ENCODE data around the gene SMG6. TPM values are rescaled to one million over a fixed set of nuclear protein-coding genes. Genes with fewer than 3 reads are reported as not detected.
"Not testable (repeated sequence)": the region's sequence is repeated elsewhere in the genome, so short reads cannot be mapped to it uniquely, and the experiment has no call there.

SMG6 gene
- total RNA-seq, 1 donor from 2014 or later = 31.6 TPM

- intact Hi-C loops (cut with micrococcal nuclease) = loop anchor here (10.0 kb wide), 1 partner anchor 385 kb away; no protein-coding TSS in a partner anchor
- peak overlapping the region; percentile 11 for H3K27ac Mint-ChIP-seq
- H3K4me3 Mint-ChIP-seq = no peak overlapping the region
- H3K27me3 Mint-ChIP-seq = no peaks in the 10 kb centered on the region
- H3K36me3 Mint-ChIP-seq (ENCODE audit: low read depth) = peaks cover 53% of the 10 kb centered on the region
- H3K9me3 Mint-ChIP-seq = no peaks in the 10 kb centered on the region
- peaks cover 14% of the 10 kb centered on the region for H3K4me1 Mint-ChIP-seq
- DNase-seq = no peak
Measured at GRCh38 chr17:2289878-2290478, 13.6 kb downstream of the SMG6 start.

DNA sequence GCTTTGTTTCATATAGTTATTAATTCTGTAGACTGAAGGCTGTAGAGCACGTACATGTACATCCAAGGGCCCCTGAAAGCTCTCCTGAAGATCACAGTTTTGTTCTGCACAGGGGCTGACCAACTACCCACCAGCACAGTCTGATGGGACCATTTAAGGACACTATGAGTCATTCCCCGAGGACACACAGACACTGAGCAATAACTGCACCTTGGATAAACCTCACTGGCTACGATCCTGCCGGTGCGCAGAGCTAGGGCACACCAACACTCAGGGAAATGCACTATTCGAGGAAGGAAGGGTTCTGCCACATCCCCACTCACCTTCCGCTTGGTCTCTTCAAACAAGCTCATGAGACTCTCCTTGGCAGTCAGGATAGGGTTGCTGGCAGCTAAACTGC lies 20.3 kb downstream of the SMG6 start:
- Mint-ChIP-seq H3K27me3 (no peaks in the 10 kb centered on the region), H3K4me1 (peaks cover 35% of the 10 kb centered on the region), H3K36me3 (ENCODE audit: low read depth) (peaks cover 62% of the 10 kb centered on the region), H3K4me3 (no peak overlapping the region), H3K27ac (no peak overlapping the region), H3K9me3 (no peaks in the 10 kb centered on the region)
- DNase-seq = no peak
- intact Hi-C loops (cut with micrococcal nuclease) = loop anchor here (2.0 to 10.0 kb wide), 3 partner anchors 17 to 379 kb away; no protein-coding TSS in a partner anchor

DNA sequence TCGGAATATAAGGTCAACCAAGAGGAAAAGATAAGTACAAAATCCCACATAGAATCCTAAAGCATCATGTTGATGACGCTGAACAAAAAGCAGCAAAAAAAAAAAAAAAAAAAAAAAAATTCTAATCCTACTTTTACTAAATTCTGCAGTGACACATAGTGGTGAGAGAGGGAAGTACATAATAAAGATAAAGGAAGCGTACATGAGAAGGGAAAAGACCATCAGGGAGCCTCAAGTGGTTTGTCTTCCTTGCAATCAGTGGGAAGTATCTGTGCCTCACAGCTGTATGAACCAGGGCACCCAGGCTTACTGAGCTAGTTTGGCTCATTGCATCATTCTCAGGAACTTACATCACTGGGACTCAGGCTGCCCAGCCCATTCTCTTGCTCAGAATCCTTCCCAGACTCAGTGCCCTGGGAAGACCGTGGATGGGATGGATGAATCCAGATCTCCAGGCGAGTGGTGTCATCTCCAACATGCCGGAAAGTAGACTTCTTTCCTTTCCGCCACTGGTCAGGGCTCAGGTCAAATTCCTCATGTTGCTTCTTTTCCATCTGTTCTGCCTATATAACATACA lies 21.2 kb downstream of the SMG6 start:
- Mint-ChIP-seq H3K9me3 (no peaks in the 10 kb centered on the region), H3K4me3 (no peak overlapping the region), H3K36me3 (ENCODE audit: low read depth) (peaks cover 57% of the 10 kb centered on the region), H3K27ac (peak overlapping the region; percentile 76), H3K27me3 (no peaks in the 10 kb centered on the region), H3K4me1 (peaks cover 36% of the 10 kb centered on the region)
- intact Hi-C loops (cut with micrococcal nuclease) = loop anchor here (1.0 to 10.0 kb wide), 4 partner anchors 16 to 378 kb away; no protein-coding TSS in a partner anchor
- peak; percentile 76 for DNase-seq

- H3K9me3 Mint-ChIP-seq = no peaks in the 10 kb centered on the region
- no peaks in the 10 kb centered on the region for H3K27me3 Mint-ChIP-seq
- H3K4me3 Mint-ChIP-seq = no peak overlapping the region
- intact Hi-C loops (cut with micrococcal nuclease) = loop anchor here (10.0 kb wide), 1 partner anchor 375 kb away; no protein-coding TSS in a partner anchor
- H3K27ac Mint-ChIP-seq = peak overlapping the region; percentile 57
- H3K36me3 Mint-ChIP-seq (ENCODE audit: low read depth) = peaks cover 53% of the 10 kb centered on the region
- peaks cover 55% of the 10 kb centered on the region for H3K4me1 Mint-ChIP-seq
- DNase-seq = no peak
Measured at GRCh38 chr17:2279707-2280106, 23.9 kb downstream of the SMG6 start.

DNA sequence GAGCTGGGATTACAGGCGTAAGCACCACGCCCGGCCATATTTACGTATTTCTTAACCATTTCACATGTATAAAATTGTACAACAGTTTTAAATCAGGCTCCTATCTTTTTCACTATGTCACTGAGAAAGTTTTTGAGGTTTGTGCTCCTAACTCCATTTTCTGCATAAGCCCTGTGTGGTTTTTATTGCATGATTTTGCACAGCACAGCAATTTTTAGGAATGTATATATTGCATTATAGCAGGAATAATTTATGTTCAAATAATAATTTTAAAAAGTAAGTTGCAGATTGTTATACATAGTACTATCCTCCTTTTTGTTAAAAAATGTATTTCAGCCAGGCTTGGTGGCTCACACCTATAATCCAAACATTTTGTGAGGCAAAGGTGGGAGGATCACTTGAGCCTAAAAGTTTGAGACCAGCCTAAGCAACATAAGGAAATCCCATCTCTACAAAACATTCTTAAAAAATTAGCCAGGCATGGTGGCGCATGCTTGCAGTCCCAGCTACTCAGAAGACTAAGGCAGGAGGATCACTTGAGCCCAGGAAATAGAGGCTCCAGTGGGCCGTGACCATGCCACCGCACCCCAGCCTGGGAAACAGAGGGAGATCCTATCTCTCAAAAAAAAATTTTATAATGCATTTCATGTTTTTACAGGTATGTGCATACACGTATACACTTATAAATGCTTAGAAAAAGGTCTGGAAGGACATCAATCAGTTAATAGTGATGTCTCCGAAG lies 26.0 kb downstream of the SMG6 start:
- peaks cover 52% of the 10 kb centered on the region for H3K36me3 Mint-ChIP-seq (ENCODE audit: low read depth)

GRCh38 chr17:2275722-2276121 lies 27.9 kb downstream of the SMG6 start:
- intact Hi-C loops (cut with micrococcal nuclease) = loop anchor here (1.0 kb wide), 1 partner anchor 9 kb away; no protein-coding TSS in a partner anchor
- Mint-ChIP-seq H3K4me3 (peak overlapping the region; percentile 23), H3K27me3 (no peaks in the 10 kb centered on the region), H3K27ac (peak overlapping the region; percentile 52), H3K36me3 (ENCODE audit: low read depth) (peaks cover 46% of the 10 kb centered on the region), H3K9me3 (no peaks in the 10 kb centered on the region), H3K4me1 (peaks cover 56% of the 10 kb centered on the region)
- peak; percentile 84 for DNase-seq

More for the DNA sequence above, 26.0 kb downstream of the SMG6 start:
- Mint-ChIP-seq H3K27me3 (no peaks in the 10 kb centered on the region), H3K9me3 (no peaks in the 10 kb centered on the region), H3K27ac (no peak overlapping the region), H3K4me1 (peaks cover 61% of the 10 kb centered on the region), H3K4me3 (no peak overlapping the region)
- no peak for DNase-seq
- intact Hi-C loops (cut with micrococcal nuclease) = no loop called here

DNA sequence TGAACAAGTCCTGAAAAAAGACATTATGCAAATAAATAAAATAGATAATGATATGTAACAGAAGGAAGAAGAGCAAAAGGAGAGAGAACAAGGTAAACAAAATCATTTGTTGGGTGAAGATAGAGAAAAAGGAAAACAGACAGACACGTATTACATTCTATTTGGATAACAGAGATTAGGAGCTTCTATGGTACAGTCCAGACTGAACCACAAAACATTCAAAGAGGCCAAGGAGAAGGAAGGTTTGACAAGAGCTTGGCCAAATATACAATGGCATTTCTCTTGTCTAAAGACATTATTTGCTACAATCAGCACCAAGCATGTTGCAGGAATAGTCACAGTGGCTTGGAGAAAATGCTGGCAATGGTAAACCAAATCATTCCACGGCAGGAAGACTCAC lies 29.2 kb downstream of the SMG6 start:
- DNase-seq = no peak
- peaks cover 47% of the 10 kb centered on the region for H3K36me3 Mint-ChIP-seq (ENCODE audit: low read depth)
- intact Hi-C loops (cut with micrococcal nuclease) = loop anchor here (5.0 kb wide), 1 partner anchor 82 kb away; no protein-coding TSS in a partner anchor
- no peaks in the 10 kb centered on the region for H3K9me3 Mint-ChIP-seq
- peak overlapping the region; percentile 22 for H3K27ac Mint-ChIP-seq
- no peaks in the 10 kb centered on the region for H3K27me3 Mint-ChIP-seq
- H3K4me1 Mint-ChIP-seq = peaks cover 61% of the 10 kb centered on the region
- H3K4me3 Mint-ChIP-seq = no peak overlapping the region

GRCh38 chr17:2271985-2272702 lies 31.4 kb downstream of the SMG6 start:
- Mint-ChIP-seq H3K27me3 (no peaks in the 10 kb centered on the region), H3K27ac (peak overlapping the region; percentile 93), H3K4me3 (peak overlapping the region; percentile 63), H3K9me3 (no peaks in the 10 kb centered on the region), H3K36me3 (ENCODE audit: low read depth) (peaks cover 43% of the 10 kb centered on the region), H3K4me1 (peaks cover 60% of the 10 kb centered on the region)
- intact Hi-C loops (cut with micrococcal nuclease) = loop anchor here (2.0 to 5.0 kb wide), 2 partner anchors 13 to 80 kb away; no protein-coding TSS in a partner anchor
- DNase-seq = no peak

GRCh38 chr17:2267354-2267753 lies 36.2 kb downstream of the SMG6 start:
- peaks cover 36% of the 10 kb centered on the region for H3K36me3 Mint-ChIP-seq (ENCODE audit: low read depth)
- H3K9me3 Mint-ChIP-seq = no peaks in the 10 kb centered on the region
- intact Hi-C loops (cut with micrococcal nuclease) = loop anchor here (2.0 to 5.0 kb wide), 2 partner anchors 15 to 395 kb away; no protein-coding TSS in a partner anchor
- H3K27ac Mint-ChIP-seq = peak overlapping the region; percentile 98
- peak overlapping the region; percentile 75 for H3K4me3 Mint-ChIP-seq
- peaks cover 66% of the 10 kb centered on the region for H3K4me1 Mint-ChIP-seq
- no peak for DNase-seq
- H3K27me3 Mint-ChIP-seq = no peaks in the 10 kb centered on the region

- Mint-ChIP-seq H3K27ac (peak overlapping the region; percentile 98), H3K36me3 (ENCODE audit: low read depth) (peaks cover 33% of the 10 kb centered on the region), H3K27me3 (no peaks in the 10 kb centered on the region), H3K4me3 (peak overlapping the region; percentile 75), H3K9me3 (no peaks in the 10 kb centered on the region), H3K4me1 (peaks cover 66% of the 10 kb centered on the region)
- DNase-seq = no peak
- intact Hi-C loops (cut with micrococcal nuclease) = loop anchor here (1.0 to 5.0 kb wide), 5 partner anchors 8 to 395 kb away; no protein-coding TSS in a partner anchor
Measured at GRCh38 chr17:2266865-2267228, 36.7 kb downstream of the SMG6 start.

- peak overlapping the region; percentile 75 for H3K4me3 Mint-ChIP-seq
- H3K27ac Mint-ChIP-seq = peak overlapping the region; percentile 98
- intact Hi-C loops (cut with micrococcal nuclease) = loop anchor here (1.0 to 5.0 kb wide), 5 partner anchors 9 to 394 kb away; no protein-coding TSS in a partner anchor
- DNase-seq = peak; percentile 96
- no peaks in the 10 kb centered on the region for H3K27me3 Mint-ChIP-seq
- H3K4me1 Mint-ChIP-seq = peaks cover 70% of the 10 kb centered on the region
- no peaks in the 10 kb centered on the region for H3K9me3 Mint-ChIP-seq
- H3K36me3 Mint-ChIP-seq (ENCODE audit: low read depth) = peaks cover 36% of the 10 kb centered on the region
Measured at GRCh38 chr17:2266045-2266864, 37.3 kb downstream of the SMG6 start.

DNA sequence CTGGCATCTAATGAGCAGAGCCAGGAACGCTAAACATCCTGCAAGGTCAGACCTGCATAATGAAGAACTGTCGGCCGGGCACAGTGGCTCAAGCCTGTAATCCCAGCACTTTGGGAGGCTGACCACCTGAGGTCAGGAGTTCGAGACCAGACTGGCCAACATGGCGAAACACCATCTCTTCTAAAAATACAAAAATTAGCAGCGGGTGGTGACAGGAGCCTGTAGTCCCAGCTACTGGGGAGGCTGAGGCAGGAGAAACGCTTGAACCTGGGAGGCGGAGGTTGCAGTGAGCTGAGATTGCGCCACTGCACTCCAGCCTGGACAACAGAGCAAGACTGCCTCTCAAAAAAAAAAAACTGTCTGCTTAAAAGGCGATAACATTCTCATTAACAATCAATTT lies 38.4 kb downstream of the SMG6 start:
- Mint-ChIP-seq H3K27ac (peak overlapping the region; percentile 98), H3K4me3 (peak overlapping the region; percentile 75), H3K4me1 (peaks cover 68% of the 10 kb centered on the region), H3K36me3 (ENCODE audit: low read depth) (peaks cover 31% of the 10 kb centered on the region)
- DNase-seq, H3K27me3 Mint-ChIP-seq, H3K9me3 Mint-ChIP-seq: not testable (repeated sequence)
- intact Hi-C loops (cut with micrococcal nuclease) = loop anchor here (5.0 kb wide), 1 partner anchor 393 kb away; no protein-coding TSS in a partner anchor

All from activated CD4-positive, alpha-beta T cell treated with anti-CD3 and anti-CD28 coated beads, Interleukin-2, amount 10 ng/mL, durations not matched to agents 24 days and 14 days (primary cell).